H9 (cell line): ENCODE data around the gene DCP1B. TPM values are rescaled to one million over a fixed set of nuclear protein-coding genes. Genes with fewer than 3 reads are reported as not detected.

Experiments
- DNase-seq: peaks from one replicate; pipeline ENCODE4 v3.0.0-alpha.2; 2017
- H2AFZ ChIP-seq: one replicate; pipeline ENCODE4 v1.6.1; 2013; ENCODE audit warnings: mild to moderate bottlenecking, low read length, control low read depth, moderate library complexity
- H2AK5ac ChIP-seq: 2 replicates; pipeline ENCODE4 v1.6.1; 2013; ENCODE audit warnings: low read length, control low read depth, mixed read lengths; ENCODE audit not compliant: insufficient read length
- H2BK120ac ChIP-seq: one replicate; pipeline ENCODE4 v1.6.1; 2013; ENCODE audit warnings: low read depth, mild to moderate bottlenecking, low read length, control low read depth, inconsistent platforms; ENCODE audit not compliant: poor library complexity, severe bottlenecking
- H2BK12ac ChIP-seq: 2 replicates; pipeline ENCODE4 v1.6.1; 2013; ENCODE audit warnings: low read length, control low read depth, mixed read lengths, low read depth; ENCODE audit not compliant: insufficient read length
- H2BK15ac ChIP-seq: 2 replicates; pipeline ENCODE4 v1.6.1; 2013; ENCODE audit warnings: low read depth, low read length, control low read depth
- H2BK20ac ChIP-seq: one replicate; pipeline ENCODE4 v1.6.1; 2013; ENCODE audit warnings: low read depth, mild to moderate bottlenecking, low read length, control low read depth, inconsistent platforms; ENCODE audit not compliant: poor library complexity, severe bottlenecking
- H2BK5ac ChIP-seq: 2 replicates; pipeline ENCODE4 v1.6.1; 2013; ENCODE audit warnings: low read length, control low read depth, mixed read lengths; ENCODE audit not compliant: insufficient read length
- H3K14ac ChIP-seq: 2 replicates; pipeline ENCODE4 v1.6.1; 2013; ENCODE audit warnings: low read length, control low read depth; ENCODE audit not compliant: insufficient read depth
- H3K18ac ChIP-seq: 2 replicates; pipeline ENCODE4 v1.6.1; 2013; ENCODE audit warnings: low read depth, mild to moderate bottlenecking, mixed read lengths, low read length, control low read depth; ENCODE audit not compliant: insufficient read length
- H3K23ac ChIP-seq: 2 replicates; pipeline ENCODE4 v1.6.1; 2013; ENCODE audit warnings: low read length, control low read depth, mixed read lengths, low read depth; ENCODE audit not compliant: insufficient read length
- H3K23me2 ChIP-seq: 2 replicates; pipeline ENCODE4 v1.6.1; 2013; ENCODE audit warnings: low read depth, mild to moderate bottlenecking, mixed read lengths, low read length, control low read depth; ENCODE audit not compliant: insufficient read length, poor library complexity, severe bottlenecking
- H3K27ac ChIP-seq: 2 replicates; pipeline ENCODE4 v1.5.1; 2013; ENCODE audit warnings: low read length, control low read depth, mixed read lengths, low read depth; ENCODE audit not compliant: insufficient read length
- H3K27me3 ChIP-seq: 2 replicates; pipeline ENCODE4 v1.6.1; 2013; ENCODE audit warnings: low read length, control low read depth, inconsistent platforms; ENCODE audit not compliant: insufficient read depth
- H3K4ac ChIP-seq: 2 replicates; pipeline ENCODE4 v1.6.1; 2013; ENCODE audit warnings: low read depth, mild to moderate bottlenecking, control low read depth, inconsistent platforms, low read length, moderate library complexity
- H3K4me1 ChIP-seq: 2 replicates; pipeline ENCODE4 v1.6.1; 2013; ENCODE audit warnings: low read length, control low read depth, inconsistent platforms; ENCODE audit not compliant: insufficient read depth
- H3K4me2 ChIP-seq: 2 replicates; pipeline ENCODE4 v1.6.1; 2013; ENCODE audit warnings: low read length, control low read depth, mixed read lengths; ENCODE audit not compliant: insufficient read length, insufficient read depth
- H3K56ac ChIP-seq: 2 replicates; pipeline ENCODE4 v1.6.1; 2013; ENCODE audit warnings: low read depth, mild to moderate bottlenecking, mixed read lengths, low read length, control low read depth; ENCODE audit not compliant: insufficient read length
- H3K79me1 ChIP-seq: 2 replicates; pipeline ENCODE4 v1.6.1; 2013; ENCODE audit warnings: low read depth, mild to moderate bottlenecking, moderate library complexity, low read length, control low read depth, inconsistent platforms; ENCODE audit not compliant: insufficient read depth, poor library complexity, severe bottlenecking
- H3K79me2 ChIP-seq: 2 replicates; pipeline ENCODE4 v1.6.1; 2013; ENCODE audit warnings: low read length, control low read depth, inconsistent platforms; ENCODE audit not compliant: insufficient read depth
- H3K9ac ChIP-seq: 2 replicates; pipeline ENCODE4 v1.6.1; 2013; ENCODE audit warnings: low read length, control low read depth, mixed read lengths; ENCODE audit not compliant: insufficient read length; ENCODE audit errors: extremely low read depth
- H3K9me3 ChIP-seq: one replicate; pipeline ENCODE4 v1.6.1; 2013; ENCODE audit warnings: low read depth, low read length, inconsistent platforms; ENCODE audit not compliant: control insufficient read depth
- H3T11ph ChIP-seq: one replicate; pipeline ENCODE4 v1.6.1; 2013; ENCODE audit warnings: mild to moderate bottlenecking, low read length, control low read depth, inconsistent platforms
- H4K20me1 ChIP-seq: one replicate; pipeline ENCODE4 v1.6.1; 2013; ENCODE audit not compliant: control insufficient read depth, insufficient read length, insufficient read depth
- H4K5ac ChIP-seq: 2 replicates; pipeline ENCODE4 v1.6.1; 2013; ENCODE audit warnings: low read depth, mild to moderate bottlenecking, mixed read lengths, low read length, control low read depth; ENCODE audit not compliant: insufficient read length
- H4K8ac ChIP-seq: replicated peaks from 2 replicates; pipeline ENCODE4 v1.6.1; 2013; ENCODE audit warnings: low read length, control low read depth, mixed read lengths, low read depth; ENCODE audit not compliant: insufficient read length
- H4K91ac ChIP-seq: 2 replicates; pipeline ENCODE4 v1.6.1; 2013; ENCODE audit warnings: low read depth, mild to moderate bottlenecking, moderate library complexity, mixed read lengths, low read length, control low read depth; ENCODE audit not compliant: insufficient read length
- H3K27ac Mint-ChIP-seq, 3 experiments: 2 replicates in 2 of 3; 3 replicates in 1 of 3; pipeline ENCODE4 v1.8.0; 2020 to 2021; ENCODE audit warnings: mixed read lengths in 3 of 3, mild to moderate bottlenecking in 1 of 3, moderate library complexity in 1 of 3
- H3K27me3 Mint-ChIP-seq: 2 replicates; pipeline ENCODE4 v1.8.0; 2021; ENCODE audit warnings: low read depth, mild to moderate bottlenecking, moderate library complexity, mixed read lengths
- H3K36me3 Mint-ChIP-seq, 3 experiments: 2 replicates in 2 of 3; 3 replicates in 1 of 3; pipeline ENCODE4 v1.8.0; 2020 to 2021; ENCODE audit warnings: low read depth in 3 of 3, mixed read lengths in 3 of 3; ENCODE audit not compliant: insufficient read depth in 1 of 3
- H3K4me1 Mint-ChIP-seq, 2 experiments: 2 replicates each; pipeline ENCODE4 v1.8.0; 2020; ENCODE audit warnings: mixed read lengths in 2 of 2
- H3K4me3 Mint-ChIP-seq, 2 experiments: 2 replicates in 1 of 2; 3 replicates in 1 of 2; pipeline ENCODE4 v1.8.0; 2020 to 2021; ENCODE audit warnings: mild to moderate bottlenecking in 2 of 2, mixed read lengths in 2 of 2, moderate library complexity in 1 of 2
- H3K9me3 Mint-ChIP-seq, 2 experiments: 2 replicates in 1 of 2; 3 replicates in 1 of 2; pipeline ENCODE4 v1.8.0; 2020; ENCODE audit warnings: mild to moderate bottlenecking in 2 of 2, mixed read lengths in 2 of 2, moderate library complexity in 1 of 2
- WGBS: extraction: QIAGEN DNeasy Blood & Tissue Kit; methylation state at CpG from one replicate; pipeline ENCODE4 v1.1.7; 2013; ENCODE audit warnings: missing lambda C conversion rate, low lambda C conversion rate, mixed read lengths; ENCODE audit not compliant: insufficient read length; ENCODE audit errors: extremely low coverage; 5-methylcytosine and 5-hydroxymethylcytosine counted together
- total RNA-seq: library from RNA; stranded (reverse); gene quantifications from 2 replicates; pipeline ENCODE4 v1.2.1, GENCODE V29; 2021
- TF ChIP-seq, protein P1 (sequence below): fragments of 200-600 bp; sonication (generic); conservative IDR thresholded peaks from 3 replicates; pipeline ENCODE4 v1.8.0; 2021; ENCODE audit warnings: antibody characterized with exemption, mild to moderate bottlenecking

Gene DCP1B
- total RNA-seq, 1 experiment from 2014 or later, result 11.2 TPM

DNA sequence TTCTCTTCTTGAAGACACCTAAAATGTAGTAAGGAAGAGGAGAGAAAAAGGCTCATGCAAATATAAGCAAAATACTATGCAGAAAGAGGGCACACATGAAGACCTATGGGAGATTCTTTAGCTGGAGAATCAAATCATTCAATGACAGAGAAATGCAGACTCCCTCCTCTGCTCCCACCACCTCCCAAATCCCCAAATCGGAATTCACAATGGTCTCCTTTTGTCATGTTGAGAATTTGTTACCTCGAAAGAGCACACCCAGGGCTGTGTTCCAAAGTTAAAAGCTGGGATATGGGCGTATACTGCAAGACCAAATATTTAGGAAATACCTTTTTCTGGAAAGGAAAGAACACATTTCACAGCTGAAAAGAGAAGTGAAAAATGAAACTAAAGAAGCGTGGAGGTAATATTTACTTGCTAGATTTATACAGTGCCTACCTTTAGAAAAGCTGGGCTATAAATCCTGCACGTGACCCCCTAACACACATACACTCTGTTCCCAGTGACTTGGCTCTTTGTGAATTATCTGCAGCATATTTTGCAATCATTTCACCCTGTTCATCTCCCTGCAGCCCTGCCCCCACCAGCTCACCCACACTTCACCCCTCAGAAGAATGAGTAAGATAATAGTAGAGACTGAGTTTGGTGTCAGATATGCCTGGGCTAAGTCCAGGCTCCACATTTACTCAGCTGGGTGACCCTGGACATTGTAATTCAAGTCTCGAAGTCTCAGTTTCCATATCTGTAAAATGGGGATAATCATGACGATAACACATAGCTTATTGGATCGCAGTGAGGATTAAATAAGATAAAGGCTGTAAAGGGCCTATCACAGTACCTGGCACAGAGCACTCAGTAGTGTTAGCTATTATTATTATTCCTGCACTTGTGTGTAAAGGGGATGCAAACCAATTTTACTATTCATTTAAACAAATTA, 45.6 kb upstream of the DCP1B start:
- H3K79me1 ChIP-seq, result no peaks in the 10 kb centered on the region
- H2AK5ac ChIP-seq, result no peak overlapping the region
- no peaks in the 10 kb centered on the region for H3K79me2 ChIP-seq
- peaks cover 22% of the 10 kb centered on the region for H3K27me3 ChIP-seq
- H3T11ph ChIP-seq, result no peak overlapping the region
- no peak overlapping the region for H2BK12ac ChIP-seq
- H2BK120ac ChIP-seq, result no peak overlapping the region
- DNase-seq, result no peak
- no peak overlapping the region for H4K91ac ChIP-seq
- peaks cover 11% of the 10 kb centered on the region for H3K23me2 ChIP-seq
- H3K4me3 Mint-ChIP-seq, result peak overlapping the region in 1 of 2 experiments; percentile 4; a peak in 2 of 5 replicates
- peaks cover 35 to 48% of the 10 kb centered on the region in 2 experiments for H3K4me1 Mint-ChIP-seq
- H3K4ac ChIP-seq, result no peak overlapping the region
- H4K8ac ChIP-seq, result no peak overlapping the region
- H2AFZ ChIP-seq, result no peak overlapping the region
- H3K23ac ChIP-seq, result no peak overlapping the region
- no peaks in the 10 kb centered on the region for H3K9me3 Mint-ChIP-seq
- H3K27ac ChIP-seq, result no peak overlapping the region
- TF ChIP-seq, protein P1, sequence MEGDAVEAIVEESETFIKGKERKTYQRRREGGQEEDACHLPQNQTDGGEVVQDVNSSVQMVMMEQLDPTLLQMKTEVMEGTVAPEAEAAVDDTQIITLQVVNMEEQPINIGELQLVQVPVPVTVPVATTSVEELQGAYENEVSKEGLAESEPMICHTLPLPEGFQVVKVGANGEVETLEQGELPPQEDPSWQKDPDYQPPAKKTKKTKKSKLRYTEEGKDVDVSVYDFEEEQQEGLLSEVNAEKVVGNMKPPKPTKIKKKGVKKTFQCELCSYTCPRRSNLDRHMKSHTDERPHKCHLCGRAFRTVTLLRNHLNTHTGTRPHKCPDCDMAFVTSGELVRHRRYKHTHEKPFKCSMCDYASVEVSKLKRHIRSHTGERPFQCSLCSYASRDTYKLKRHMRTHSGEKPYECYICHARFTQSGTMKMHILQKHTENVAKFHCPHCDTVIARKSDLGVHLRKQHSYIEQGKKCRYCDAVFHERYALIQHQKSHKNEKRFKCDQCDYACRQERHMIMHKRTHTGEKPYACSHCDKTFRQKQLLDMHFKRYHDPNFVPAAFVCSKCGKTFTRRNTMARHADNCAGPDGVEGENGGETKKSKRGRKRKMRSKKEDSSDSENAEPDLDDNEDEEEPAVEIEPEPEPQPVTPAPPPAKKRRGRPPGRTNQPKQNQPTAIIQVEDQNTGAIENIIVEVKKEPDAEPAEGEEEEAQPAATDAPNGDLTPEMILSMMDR, result no peak
- peaks cover 55% of the 10 kb centered on the region for H3K27me3 Mint-ChIP-seq
- no CpG with 5 or more reads among the region's 8 CpGs for WGBS
- no peak overlapping the region for H2BK5ac ChIP-seq
- H3K18ac ChIP-seq, result no peak overlapping the region
- H3K14ac ChIP-seq, result no peak overlapping the region
- no peaks in the 10 kb centered on the region for H3K9me3 ChIP-seq
- H3K4me2 ChIP-seq, result no peak overlapping the region
- no peak overlapping the region for H2BK20ac ChIP-seq
- H3K56ac ChIP-seq, result no peak overlapping the region
- H3K27ac Mint-ChIP-seq, result peak overlapping the region in 1 of 3 experiments; percentile 3; a peak in 2 of 7 replicates
- no peak overlapping the region for H2BK15ac ChIP-seq
- no peaks in the 10 kb centered on the region for H3K36me3 Mint-ChIP-seq
- H4K5ac ChIP-seq, result no peak overlapping the region
- H3K9ac ChIP-seq, result no peak overlapping the region
- H3K4me1 ChIP-seq, result no peaks in the 10 kb centered on the region
- H4K20me1 ChIP-seq, result no peaks in the 10 kb centered on the region
